GM18873 (cell line): Measurements from ENCODE around the gene NCCRP1.

Source experiments
- ATAC-seq: cut with Tn5 transposase; IDR thresholded peaks from one replicate; pipeline ENCODE4 v1.9.1; 2021; ENCODE audit warnings: mild to moderate bottlenecking, moderate library complexity, moderate number of reproducible peaks; ENCODE audit not compliant: unreplicated experiment, low FRiP score

Gene NCCRP1

GRCh38 chr19:39196860-39197562 lies at the start of gene NCCRP1:
NCCRP1 (plus strand) TSS chr19:39196964; CDS start chr19:39196983, 19 bp downstream.
- no peak for ATAC-seq

DNA sequence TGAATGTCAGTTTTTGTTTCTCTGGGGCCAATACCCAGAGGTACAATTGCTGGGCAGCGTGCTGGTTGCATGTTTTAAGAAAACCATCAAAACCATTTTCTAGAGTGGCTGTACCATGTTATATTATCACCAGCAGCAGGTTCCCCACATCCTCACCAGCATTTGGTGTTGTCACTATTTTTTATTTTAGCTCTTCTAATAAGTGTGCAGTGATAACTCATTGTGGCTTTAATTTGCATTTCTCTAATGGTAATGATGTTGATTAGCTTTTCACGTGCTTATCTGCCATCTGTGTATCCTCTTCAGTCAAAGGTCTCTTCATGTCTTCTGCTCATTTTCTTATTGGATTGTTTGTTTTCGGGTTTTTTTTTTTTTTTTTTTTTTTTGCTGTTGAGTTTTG lies 49.3 kb upstream of the NCCRP1 start:
- no peak for ATAC-seq

GRCh38 chr19:39148939-39149529 lies 47.7 kb upstream of the NCCRP1 start:
- no peak for ATAC-seq

GRCh38 chr19:39150235-39150634 lies 46.5 kb upstream of the NCCRP1 start:
- ATAC-seq, result no peak

- no peak for ATAC-seq
Measured at GRCh38 chr19:39150807-39151600, 45.8 kb upstream of the NCCRP1 start.

GRCh38 chr19:39152066-39152465 lies 44.7 kb upstream of the NCCRP1 start:
- no peak for ATAC-seq

DNA sequence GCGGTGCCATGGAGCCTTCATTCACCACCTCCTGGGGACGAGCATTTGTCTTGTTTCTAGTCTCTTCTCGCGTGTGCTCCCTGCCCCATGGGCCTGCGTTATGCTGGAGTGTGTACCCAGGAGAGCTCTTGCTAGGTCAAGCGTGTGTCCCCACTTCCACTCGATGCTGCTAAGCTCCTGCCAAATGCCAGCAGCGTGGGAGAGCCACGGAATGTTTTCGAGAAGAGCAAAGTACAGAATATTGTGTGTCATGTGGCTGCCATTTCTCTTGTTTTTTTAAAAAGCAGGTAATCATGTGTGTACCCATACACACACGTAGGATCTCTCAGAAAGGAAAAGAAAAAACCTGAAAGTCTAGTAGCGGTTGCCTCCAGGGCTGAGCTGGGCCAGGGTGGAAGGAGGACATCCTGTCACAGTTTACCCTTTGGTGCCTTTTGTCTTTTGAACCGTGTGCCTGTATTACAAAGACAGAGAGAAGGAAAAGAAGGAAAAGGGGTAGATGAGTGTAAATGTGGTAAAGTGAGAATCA lies 42.6 kb upstream of the NCCRP1 start:
- ATAC-seq, result no peak

- no peak for ATAC-seq
Measured at GRCh38 chr19:39154629-39155100, 42.1 kb upstream of the NCCRP1 start.

GRCh38 chr19:39155114-39155700 lies 41.6 kb upstream of the NCCRP1 start:
- ATAC-seq, result no peak

DNA sequence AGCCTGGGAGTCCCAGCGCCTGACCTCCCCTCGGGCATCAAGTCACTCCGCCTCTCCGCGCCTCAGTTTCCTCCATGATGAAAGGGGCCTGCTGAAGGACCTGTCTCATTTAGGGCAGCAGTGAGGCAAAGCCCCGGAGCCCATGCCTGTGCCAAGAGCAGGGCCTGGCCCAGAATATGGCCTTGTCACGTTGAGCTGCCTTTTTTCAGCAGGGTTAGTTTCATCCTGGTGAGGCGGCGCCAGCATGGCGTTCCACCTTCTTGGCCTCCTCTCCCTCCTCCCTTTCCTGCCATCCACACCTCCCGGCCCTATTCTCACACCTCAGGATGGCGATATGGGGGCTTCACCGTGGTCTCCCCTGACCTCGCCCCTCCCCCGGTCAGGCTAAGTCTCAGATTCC lies 41.0 kb upstream of the NCCRP1 start:
- ATAC-seq, result no peak

- ATAC-seq, result no peak
Measured at GRCh38 chr19:39156326-39157230, 40.2 kb upstream of the NCCRP1 start.

DNA sequence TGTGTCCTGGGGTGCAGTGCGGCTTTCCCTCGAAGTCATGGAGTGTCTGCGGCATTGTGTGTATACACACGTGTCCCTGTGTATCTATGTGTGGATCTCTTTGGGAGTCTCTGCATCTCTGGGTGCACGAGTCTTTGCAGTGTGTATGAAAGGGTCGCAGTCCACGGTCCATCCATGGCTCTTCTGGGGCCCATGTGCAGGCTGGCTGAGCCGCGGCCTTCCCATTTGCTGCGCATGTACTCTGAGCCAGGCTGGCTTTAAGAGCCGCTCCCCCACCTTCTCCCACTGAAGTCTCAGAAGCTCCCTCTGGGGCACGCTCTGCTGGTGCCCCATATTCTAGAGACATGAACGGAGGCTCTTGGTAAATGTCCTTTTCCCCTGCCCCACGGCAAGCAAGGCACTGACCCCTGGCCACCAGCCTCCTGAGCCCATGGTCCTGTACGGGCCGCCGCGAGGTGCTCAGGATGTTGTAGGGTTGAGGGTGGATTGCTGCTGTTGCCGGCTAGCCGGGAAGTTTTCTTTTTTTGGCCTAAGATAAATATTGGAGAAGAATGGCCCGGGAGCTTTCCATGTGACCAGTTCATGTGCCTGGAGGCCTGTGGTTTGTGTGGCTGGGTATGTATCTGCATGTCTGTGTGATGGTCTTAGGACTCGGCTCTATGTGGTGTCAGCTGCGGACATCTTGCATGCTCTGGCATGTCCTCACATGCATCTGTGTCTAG lies 39.3 kb upstream of the NCCRP1 start:
- ATAC-seq, result no peak

- no peak for ATAC-seq
Measured at GRCh38 chr19:39157997-39158389, 38.8 kb upstream of the NCCRP1 start.

DNA sequence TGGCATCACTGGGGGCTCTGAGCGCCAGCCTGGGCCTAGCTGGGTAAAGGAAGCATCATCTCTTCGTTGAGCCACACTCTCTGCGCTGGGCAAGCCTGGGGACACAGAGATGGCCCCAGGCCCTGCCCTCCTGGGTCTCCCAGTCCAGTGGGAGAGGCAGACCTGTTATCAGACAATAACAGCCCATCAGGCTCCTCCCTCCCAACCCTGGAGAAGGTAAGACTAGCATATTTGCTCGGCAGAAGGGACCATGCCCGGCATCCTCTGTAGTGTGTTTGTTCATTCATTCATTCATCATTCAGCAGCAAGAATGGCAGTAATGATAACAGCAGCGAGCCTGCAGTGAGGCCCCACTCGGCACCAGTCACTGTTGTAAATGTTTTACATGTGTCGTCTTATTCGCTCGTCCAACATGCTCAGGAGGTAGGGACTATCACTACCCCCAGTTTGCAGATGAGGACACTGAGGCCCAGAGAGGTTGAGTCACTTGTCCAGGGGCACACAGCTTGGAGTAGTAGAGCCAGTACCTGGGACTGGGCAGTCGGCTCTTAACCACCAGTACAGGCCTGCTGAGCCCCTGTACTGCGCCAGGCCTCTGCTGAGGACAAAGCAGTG lies 38.0 kb upstream of the NCCRP1 start:
- ATAC-seq, result no peak

DNA sequence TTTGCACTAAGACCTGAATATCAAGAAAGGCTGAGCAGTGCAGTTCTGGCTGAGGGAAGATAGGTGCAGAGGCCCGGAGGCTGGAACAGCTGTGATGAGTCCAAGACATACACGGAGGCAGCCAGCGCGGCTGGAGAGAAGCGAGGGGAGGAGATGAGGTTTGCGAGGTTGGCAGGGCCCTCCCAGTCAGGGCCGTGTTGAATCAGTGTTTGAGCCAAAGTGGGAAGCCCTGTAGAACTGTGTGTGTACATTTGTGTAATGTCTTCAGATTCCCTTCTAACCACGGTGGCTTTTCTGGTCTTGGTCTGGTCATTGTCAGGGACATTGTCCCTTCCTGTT lies 36.3 kb upstream of the NCCRP1 start:
- ATAC-seq, result no peak

DNA sequence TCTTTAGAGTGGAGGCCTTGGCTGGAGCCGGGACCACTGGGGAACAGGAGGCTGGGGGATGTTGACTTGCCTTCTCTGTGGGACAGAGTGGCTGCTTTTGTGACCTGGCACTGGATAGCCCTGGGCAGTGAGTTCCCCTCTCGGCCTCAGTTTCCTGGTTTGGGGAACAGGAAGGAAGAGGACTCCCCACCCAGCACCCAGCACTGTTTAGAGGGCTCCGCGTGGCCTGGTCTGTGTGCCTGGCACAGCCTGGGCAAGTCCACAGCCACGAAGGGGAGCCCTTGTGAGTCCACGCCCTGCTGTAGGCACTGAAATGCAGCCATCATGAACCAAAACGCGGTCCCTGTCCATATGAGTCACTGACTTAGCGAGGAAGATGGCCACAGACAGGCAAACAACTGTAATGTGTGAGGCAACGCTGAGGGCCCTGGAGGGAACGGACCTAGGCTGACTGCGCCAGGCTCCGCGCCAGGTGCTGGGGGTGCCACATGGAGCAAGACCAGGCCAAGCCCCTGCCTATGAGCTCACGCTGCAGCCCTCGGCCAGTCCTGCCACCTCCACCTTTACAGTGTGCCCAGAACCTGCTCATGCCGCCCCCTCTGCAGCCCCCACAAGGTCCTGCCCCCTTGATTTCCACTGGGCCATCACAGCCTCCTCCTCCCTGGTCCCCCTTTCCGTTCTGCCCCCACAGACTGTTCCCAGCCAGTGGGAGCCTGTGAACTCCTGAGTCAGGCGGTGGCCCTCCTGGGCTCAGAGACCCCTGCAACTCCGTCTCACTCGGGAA lies 35.7 kb upstream of the NCCRP1 start:
- no peak for ATAC-seq

- no peak for ATAC-seq
Measured at GRCh38 chr19:39162441-39163043, 34.2 kb upstream of the NCCRP1 start.

- no peak for ATAC-seq
Measured at GRCh38 chr19:39163621-39164020, 33.1 kb upstream of the NCCRP1 start.
